GM18909 (cell line): Measurements from ENCODE around the gene PWP2.

Experiments
- ATAC-seq: cut with Tn5 transposase; IDR thresholded peaks from one replicate; pipeline ENCODE4 v1.9.1; 2021; ENCODE audit warnings: mild to moderate bottlenecking; ENCODE audit not compliant: unreplicated experiment, poor library complexity

PWP2 gene

DNA sequence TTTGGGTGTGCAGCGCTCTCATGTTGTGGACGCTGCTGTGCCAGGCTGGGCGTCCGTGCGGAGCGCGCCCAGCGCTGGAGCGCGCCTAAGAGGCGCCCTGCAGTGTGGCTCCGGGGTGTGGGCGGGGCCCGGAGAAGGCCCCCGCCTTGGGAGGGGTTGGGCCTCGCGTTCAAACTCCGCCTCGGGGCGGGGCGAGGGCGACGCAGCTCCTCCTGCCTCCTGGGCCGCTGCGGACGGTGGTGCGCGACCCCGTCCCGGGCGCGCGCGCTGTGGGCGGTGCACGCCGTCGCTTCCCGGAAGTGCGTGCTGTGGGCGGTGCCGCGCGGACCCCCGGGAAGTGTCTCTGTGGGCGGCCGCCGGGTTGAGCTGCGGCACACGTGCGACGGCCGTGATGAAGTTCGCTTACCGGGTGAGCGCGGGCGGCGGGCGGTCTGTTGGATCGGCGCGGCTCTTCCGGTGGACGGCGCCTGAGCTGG lies at the start of gene PWP2:
PWP2 (plus strand) TSS at position 374 of the 476 bp plus-strand sequence; CDS start at position 392, 18 bp downstream.
- ATAC-seq: peak; percentile 91

DNA sequence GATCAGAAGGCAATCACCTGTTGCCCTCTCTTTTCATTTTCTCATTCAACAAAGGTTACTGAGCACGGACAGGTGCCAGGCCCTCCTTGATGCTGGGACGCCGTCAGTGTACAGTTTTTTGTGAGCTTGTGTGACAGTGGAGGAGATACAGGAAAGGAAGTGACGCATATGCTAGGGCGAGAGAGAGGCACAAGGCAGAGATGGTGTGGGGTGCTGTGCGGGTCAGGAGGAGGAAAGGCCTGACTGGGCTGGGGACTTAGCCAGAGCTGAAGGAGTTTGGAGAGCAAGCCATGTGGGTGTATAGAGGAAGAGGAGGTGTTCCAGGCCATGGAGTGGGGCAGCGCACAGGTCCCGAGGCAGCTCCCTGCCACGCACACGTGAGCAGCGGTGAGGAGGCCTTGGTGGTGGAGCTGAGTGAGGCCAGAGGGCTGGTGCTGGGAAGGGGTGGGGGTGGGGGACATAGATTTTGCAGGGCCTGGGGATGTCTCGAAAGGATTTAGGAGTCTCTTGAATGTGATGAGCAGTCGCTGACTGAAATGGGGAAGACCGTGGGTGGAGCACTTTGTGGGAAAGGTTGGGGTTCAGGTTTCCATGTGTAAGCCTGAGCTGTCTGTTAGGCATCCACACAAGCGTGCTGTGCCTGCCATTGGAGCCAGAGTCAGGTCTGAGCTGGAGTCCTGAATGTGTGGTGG lies 49.1 kb upstream of the PWP2 start:
- ATAC-seq: no peak

DNA sequence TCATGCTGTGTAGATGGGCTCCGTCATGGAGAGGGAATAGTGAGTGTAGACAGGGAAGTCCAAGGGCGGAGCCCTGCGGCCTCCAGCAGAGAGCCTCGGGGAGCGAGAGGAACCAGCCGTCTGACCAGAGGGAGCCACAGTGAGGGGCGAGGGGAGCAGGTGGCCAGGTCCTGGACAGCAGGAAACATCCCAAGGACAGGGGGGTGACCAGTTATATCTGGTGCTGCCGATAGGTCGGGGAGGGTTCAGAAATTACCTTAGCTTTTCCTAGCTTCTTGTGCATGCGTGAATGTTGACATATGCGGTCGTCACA lies 48.6 kb upstream of the PWP2 start:
- no peak for ATAC-seq

DNA sequence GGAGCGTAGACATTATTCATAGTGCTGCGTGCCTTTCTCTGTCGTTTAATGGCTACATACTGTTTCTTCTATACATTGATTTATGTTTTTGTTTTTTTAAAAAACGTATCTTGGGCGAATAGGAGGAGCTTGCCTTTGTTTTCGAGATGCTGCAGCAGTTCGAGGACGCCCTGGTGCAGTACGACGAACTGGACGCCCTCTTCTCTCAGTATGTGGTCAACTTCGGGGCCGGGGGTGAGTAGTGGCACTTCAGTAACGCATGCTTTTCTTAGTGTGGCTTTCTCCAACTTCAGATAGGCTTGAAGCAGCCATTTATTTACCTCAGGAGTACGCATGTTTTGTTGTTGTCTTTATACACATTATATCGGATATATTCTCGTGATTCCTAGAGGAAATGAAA lies 48.2 kb upstream of the PWP2 start:
- no peak for ATAC-seq

DNA sequence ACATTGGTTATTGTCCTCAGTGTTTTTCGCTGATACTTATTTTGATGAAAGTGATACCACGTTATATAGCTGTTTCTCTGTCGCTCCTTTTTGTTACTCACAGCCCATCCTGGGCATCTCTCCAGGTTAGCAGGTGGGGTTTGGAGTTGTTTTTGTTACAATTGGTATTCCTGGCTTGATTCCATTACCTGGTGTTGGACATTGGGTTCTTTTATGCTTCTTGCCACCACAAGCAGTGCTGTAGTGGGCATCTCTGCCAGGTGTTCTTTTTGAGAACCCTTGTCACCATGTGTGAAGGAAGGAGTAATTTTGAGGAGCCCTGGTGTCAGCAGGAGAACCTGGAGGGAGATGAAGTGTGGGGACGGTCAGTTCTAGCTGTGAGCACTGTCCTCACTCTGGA lies 47.5 kb upstream of the PWP2 start:
- no peak for ATAC-seq

DNA sequence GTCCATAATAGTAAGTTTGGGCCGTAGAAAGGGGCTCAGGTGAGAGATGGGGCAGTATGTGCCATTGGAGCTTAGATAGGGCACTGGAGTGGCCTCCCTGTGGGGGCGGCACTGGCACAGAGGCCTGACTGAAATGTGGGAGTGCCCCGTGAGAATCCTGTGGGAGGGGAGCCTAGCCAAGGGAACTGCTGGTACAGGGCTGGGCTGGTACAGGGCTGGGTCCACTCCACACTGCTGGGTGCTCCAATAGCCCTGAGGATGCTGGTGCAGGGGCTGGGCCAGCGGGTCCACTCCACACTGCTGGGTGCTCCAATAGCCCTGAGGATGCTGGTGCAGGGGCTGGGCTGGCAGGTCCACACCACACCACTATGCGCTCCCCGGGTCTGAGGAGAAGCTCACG lies 44.8 kb upstream of the PWP2 start:
- no peak for ATAC-seq

DNA sequence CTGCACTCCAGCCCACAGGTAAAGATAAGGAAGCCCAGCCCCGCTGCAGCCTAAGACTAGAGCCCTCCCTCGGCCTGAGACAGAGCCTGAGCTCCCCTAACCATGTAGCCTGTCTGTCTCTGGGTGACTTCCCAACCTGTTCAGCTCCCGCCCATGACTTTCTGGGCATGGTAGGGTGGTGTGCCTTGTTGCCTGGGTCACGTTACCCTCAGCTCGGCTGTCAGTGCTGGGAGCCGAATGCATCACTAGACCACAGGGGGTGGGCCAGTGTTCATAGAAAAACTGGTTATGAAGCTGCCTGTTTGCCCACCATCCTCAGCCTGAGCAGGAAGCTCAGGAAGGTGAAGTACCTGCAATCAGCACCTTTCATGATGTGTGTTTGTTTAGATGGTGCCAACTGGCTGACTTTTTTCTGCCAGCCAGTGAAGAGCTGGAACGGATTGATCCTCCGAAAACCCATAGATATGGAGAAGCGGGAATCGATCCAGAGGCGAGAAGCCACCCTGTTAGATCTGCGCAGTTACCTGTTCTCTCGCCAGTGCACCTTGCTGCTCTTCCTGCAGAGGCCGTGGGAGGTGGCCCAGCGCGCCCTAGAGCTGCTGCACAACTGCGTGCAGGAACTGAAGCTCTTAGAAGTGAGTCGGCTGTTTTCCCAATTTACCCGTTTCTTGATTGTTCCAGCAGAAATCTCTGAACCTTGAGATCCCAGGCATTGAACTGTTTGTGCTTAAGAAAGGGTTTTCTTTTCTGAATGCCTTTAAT lies 43.9 kb upstream of the PWP2 start:
- no peak for ATAC-seq

DNA sequence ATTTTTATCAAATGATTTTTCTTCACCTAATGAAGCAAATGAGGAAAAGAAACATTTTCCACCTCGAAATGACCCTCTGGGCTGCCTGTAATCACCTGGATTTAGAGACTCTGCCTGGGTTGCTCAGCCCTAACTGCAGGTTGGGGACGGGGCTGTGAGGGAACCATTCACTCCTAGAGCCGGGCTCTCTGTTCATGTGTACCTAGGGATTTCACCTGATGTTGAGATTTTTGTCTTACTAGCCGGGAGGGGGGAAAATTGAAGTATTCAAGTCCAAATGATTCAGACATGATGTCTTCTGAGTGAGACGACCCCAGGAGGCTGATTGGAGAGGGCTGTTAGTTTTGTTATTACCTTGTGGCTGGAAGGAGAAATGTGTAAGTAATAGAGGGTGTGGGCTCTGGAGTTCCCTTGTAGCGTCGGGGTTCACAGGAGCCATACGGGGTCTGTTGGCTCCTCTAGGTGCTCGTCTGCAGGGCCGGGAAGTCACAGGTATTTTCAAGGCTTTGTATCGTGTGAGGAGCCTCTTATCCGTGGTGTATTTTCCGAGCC lies 42.3 kb upstream of the PWP2 start:
- no peak for ATAC-seq

DNA sequence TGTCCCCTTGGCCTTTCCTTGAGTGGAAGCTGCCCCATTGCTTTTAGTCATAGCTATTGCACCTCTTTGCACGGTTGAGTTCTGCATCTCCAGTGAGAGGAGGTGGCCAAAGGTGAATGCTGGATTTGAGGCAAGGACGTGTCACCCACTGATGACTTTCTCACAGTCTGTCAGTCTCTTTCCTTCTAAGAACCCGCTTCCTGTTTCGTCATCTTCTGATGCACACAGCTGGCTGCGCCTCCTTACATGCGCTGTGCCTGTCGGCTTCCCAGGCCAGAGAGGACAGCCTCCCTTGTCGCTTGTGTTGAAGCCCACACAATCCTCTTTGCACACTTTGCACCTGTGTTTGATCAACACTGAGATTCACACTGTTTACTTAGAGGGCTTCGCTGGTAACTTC lies 41.8 kb upstream of the PWP2 start:
- ATAC-seq: no peak

DNA sequence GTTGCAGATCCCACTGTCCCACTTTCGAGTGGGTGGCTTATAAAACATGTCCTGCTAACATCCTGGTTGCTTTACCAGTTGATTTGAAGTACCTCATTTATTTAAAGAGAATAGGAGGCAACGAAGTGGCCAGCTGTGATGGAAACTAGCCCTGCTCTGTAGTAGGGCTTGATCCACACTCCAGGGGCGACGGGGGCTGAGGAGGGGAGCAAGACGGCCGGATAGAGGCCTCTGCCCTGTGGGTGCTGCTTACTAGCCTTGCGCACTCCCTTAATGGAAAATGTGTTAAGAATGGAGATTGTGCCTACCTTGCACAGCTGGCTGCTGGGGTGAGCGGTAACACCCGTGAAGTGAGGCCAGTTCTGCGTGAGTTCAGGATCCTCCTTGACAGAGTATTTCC lies 41.1 kb upstream of the PWP2 start:
- no peak for ATAC-seq

DNA sequence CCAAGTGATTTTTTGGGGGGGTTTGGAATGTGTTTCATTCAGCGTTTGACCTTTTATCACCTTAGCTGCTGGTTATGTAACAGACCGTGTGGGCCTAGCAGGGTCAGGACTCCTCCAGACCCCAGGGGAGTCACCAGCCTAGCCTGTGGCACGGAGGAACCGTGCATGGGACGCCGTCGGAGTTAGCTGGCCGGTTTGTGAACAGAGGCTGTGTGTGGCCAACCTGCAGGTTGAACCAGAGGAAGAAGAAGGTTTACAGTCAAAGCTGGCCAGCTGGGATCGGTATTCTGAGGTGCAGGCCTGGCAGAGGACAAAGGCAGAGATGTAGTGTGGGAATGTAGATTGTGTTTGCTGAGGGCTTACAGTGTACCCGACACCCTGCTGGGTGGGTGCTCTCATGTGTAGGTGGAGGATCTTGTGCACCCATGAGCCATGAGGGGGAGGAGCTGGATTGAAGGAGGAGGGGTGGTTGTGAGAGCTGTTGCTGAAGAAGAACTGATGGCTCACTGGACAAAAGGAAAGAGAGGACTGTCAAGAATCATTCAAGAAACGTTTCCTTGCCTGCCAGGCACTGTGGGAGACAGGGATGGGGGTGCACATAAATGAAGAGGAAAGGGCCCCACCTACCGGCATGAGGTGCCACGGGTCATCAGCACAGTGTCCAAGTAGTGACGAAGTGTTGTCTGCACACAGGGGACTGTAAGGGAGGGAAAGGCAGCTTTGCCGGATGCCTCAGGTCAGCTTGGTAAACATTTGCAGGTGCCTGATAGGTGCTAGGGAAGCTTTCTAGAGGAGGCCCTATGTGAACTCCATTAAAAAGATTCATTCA lies 40.0 kb upstream of the PWP2 start:
- no peak for ATAC-seq

DNA sequence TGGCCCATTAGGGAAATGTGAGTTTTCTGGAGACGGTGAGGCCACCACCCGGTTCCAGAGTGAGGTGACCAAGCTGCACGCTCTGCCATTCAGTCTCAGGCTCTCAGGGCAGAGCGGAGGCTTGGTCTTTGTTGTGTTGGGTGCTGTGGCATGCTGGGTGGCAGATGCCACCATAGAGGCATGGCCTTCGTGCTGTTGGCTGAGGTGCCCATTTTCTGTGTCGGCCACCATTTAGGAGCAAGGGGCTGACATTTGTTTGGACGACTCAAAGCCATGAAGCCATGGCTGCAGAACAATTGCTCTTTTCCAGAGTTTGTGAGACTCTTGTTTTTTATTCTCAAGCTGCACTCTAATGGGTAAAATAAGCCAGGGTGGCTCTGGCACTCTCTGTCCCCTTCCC lies 36.8 kb upstream of the PWP2 start:
- no peak for ATAC-seq

DNA sequence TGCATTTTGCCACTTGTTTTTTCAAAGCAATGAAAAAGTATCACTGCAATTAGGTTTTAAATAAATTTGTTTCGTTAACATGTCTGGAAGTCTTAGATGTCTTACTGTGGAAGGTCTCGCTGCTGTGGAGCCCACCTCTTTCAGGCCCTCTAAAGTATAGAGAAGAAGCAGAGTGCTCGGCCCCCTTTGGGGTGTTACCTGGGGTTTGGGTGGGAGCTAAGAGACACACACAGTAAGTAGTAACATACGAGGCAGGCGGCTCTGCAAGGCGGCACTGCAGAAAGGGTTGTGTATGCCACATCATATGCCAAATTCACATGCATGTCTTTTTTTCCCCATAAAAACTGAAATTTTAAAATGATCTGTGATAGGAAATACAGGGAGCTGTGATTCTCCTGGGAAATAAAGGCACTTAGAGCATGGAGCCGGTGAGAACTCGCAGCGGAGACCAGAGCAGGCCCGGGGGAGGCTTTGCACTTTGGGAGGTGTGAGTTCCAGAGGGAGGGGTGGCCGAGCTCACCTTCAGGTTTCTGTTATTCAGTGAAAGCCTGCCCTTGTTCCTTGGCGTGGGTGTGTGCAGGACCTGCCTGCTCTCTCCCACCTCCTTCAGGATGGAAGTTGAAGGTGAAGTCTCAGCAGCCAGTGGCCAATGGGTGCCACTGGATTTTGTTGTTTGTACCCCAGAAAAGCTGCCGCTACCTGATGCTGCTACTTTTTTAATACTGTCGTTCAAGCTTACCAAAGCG lies 35.7 kb upstream of the PWP2 start:
- ATAC-seq: no peak

DNA sequence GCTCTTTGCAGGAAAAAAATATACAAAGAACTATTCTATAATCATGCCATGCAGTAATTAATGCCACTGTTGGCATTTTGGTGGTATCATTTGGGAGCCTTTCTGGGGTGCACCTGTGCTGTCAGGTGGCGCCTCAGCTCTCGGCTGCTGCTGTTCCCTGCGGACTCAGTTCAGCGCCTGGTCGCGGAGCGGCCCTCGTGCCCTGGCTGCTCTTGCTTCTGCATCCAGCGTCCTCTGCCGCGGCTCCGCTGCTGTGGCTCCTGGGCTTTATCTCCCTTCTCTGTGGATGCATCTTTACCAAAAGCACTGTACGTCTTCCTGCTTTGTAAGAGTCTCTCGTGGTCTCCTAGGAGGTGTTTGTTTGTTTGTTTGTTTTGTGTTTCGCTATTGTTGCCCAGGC lies 35.1 kb upstream of the PWP2 start:
- no peak for ATAC-seq

DNA sequence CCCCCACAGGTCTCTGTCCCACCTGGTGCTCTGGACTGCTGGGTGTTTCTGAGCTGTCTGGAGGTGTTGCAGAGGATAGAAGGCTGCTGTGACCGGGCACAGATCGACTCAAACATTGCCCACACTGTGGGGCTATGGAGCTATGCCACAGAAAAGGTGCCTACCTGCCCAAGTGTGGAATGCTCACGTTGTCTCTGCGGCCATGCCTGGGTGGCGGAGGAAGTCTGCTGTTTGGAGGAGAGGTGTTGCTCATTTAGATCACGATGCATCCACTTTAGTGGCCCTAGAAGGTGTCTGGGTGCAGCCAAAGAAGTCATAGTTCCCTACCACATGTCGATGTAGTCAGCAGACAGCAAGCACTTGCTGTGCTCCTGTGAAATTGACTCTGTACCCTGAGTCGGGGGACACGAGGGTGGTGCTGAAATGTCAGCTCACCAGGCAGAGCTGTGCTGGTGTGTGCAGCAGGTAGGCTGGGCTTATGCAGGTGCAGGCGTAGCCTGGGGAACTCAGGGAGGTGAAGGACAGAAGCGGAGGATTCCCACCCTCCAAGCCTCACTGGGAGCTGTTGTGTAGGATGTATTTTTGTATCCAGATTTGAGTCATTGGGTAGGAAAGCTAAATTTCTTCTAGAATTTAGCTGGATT lies 32.8 kb upstream of the PWP2 start:
- ATAC-seq: no peak

DNA sequence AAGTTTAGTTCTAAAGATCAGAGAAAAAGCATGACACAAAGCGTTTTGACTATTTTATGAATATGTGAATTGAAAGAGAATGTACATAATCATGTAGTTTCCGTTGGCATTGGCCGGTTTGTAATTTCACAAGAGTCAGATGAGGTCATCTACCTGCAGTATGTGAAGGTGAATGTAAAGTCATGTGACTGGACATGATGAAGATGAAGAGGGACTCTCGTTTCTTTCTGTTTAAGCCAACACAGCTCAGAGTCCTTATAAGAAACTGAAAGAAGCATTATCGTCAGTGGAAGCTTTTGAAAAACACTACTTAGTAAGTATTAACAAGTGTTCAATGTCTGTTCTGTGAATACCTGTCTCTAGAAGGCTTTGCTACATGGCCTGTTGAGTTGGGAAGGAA lies 30.9 kb upstream of the PWP2 start:
- ATAC-seq: no peak

DNA sequence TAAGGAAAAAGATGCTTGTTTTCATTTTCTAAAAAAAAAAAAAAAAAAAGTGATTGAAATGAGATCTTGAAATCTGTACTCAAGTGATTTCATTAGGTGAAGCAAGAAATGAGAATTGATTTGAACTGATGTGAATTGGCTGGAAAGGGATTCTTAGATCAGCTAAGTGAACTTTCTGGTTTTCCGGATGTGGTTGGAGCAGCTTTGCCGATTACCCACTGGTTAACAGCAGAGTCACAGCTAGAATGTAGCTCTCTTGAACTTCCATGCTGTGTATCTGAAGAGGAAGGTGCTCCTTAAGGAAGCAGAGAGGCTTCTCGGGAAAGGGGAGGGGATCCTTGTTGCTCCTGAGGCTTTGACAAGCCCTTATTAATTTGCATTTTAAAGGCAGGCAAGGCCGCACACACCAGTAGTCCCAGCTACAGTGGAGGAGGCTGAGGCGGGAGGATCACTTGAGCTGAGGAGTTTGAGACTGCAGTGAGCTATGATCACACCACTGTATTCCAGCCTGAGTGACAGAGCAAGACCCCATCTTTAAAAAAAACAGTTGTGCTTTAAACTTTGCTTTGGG lies 28.7 kb upstream of the PWP2 start:
- no peak for ATAC-seq

DNA sequence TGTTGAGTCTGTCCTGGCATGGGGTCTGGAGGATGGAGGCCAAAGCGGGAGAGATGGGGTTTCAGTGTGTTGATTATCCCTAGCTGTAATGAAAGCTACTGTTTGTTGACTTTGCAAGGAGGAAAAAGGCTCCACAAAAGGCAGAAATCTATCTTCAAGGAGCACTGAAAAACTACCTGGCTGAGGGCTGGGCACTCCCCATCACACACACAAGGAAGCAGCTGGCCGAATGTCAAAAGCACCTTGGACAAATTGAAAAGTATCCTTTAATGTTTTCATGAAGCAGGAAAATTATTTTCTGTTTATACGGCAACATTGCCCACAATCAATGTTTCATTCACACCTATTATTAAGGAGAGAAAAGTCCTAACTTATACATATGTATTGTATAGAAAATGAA lies 27.8 kb upstream of the PWP2 start:
- no peak for ATAC-seq

DNA sequence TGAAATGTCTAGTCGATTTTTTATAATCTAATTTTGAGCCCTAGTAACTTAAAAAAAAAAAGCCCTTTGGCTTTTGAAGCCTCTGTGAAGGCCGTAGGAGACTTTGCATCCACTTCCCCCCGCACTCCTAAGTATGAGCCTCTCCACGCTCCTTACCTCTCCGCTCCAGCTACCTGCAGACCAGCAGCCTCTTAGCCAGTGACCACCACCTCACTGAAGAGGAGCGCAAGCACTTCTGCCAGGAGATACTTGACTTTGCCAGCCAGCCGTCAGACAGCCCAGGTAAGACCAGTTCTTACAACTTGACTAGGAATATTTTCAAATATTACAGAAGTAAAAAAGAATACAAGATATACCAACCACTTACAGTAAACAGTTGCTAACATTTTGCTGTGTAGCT lies 27.4 kb upstream of the PWP2 start:
- ATAC-seq: no peak
